B cell (primary cell): ENCODE measurements around the gene SSBP2. TPM values are rescaled to one million over a fixed set of nuclear protein-coding genes. Genes with fewer than 3 reads are reported as not detected.

Experiments used
- ATAC-seq: fragments of 200-7000 bp; cut with Tn5 transposase; one replicate; pipeline ENCODE4 v1.10.0; 2021; ENCODE audit warnings: low read depth, mild to moderate bottlenecking, moderate number of reproducible peaks, moderate library complexity
- CTCF ChIA-PET: fragments of 350-600 bp; sonication (Branson Sonifier 250); formaldehyde crosslinking; loops from one replicate; lab custom pipeline; 2021; ENCODE audit warnings: antibody characterized with exemption, inconsistent platforms; lab: Charles Lee
- POLR2A ChIA-PET: fragments of 350-600 bp; sonication (Branson Sonifier 250); formaldehyde crosslinking; loops from one replicate; lab custom pipeline; 2021; ENCODE audit warnings: antibody characterized with exemption; lab: Charles Lee
- DNase-seq: peaks from one replicate; pipeline ENCODE4 v3.0.0; 2013
- H2AFZ ChIP-seq: 2 replicates; pipeline ENCODE4 v1.6.1; 2012; ENCODE audit warnings: mild to moderate bottlenecking, low read depth, low read length; ENCODE audit not compliant: insufficient read depth, poor library complexity, severe bottlenecking
- H3K27ac ChIP-seq, 2 donors: 1 replicate in 1 of 2; 2 replicates in 1 of 2; pipeline ENCODE4 v1.5.1; 2012 to 2013; ENCODE audit warnings: low read length in 2 of 2, mild to moderate bottlenecking in 2 of 2, moderate library complexity in 1 of 2
- H3K27me3 ChIP-seq, 4 experiments: fragments of 200-600 bp in 1 of 4; sonication (generic) in 1 of 4; replicated peaks in 1 of 4; 1 replicate in 2 of 4; 2 replicates in 2 of 4; pipeline versions ENCODE4 v1.6.1 to v1.7.0; 2013 to 2016; ENCODE audit warnings: low read length in 3 of 4, mild to moderate bottlenecking in 2 of 4, mixed read lengths in 1 of 4, moderate library complexity in 1 of 4; ENCODE audit not compliant: insufficient read depth in 4 of 4, control insufficient read depth in 3 of 4; ENCODE audit errors: control extremely low read depth in 1 of 4
- H3K36me3 ChIP-seq, 2 experiments: replicated peaks in 1 of 2; 1 replicate in 1 of 2; 2 replicates in 1 of 2; pipeline versions ENCODE4 v1.6.1 to v1.7.1; 2013; ENCODE audit warnings: low read length in 1 of 2; ENCODE audit not compliant: insufficient read depth in 2 of 2, control insufficient read depth in 1 of 2; ENCODE audit errors: control extremely low read depth in 1 of 2, extremely low read depth in 1 of 2
- H3K4me1 ChIP-seq, 2 donors: fragments of 200-600 bp in 1 of 2; sonication (generic) in 1 of 2; 1 replicate in 1 of 2; 2 replicates in 1 of 2; pipeline versions ENCODE4 v1.5.1 to v1.6.1; 2013 to 2017; ENCODE audit warnings: low read length in 2 of 2; ENCODE audit not compliant: control insufficient read depth in 2 of 2, insufficient read depth in 2 of 2
- H3K4me2 ChIP-seq: replicated peaks from 2 replicates; pipeline ENCODE3; 2012; ENCODE audit warnings: mild to moderate bottlenecking, low read depth, low read length; ENCODE audit not compliant: poor library complexity, severe bottlenecking
- H3K4me3 ChIP-seq, 5 experiments: fragments of 200-600 bp in 1 of 5; sonication (generic) in 1 of 5; 1 replicate in 3 of 5; 2 replicates in 2 of 5; pipeline versions ENCODE4 v1.5.1 to v1.7.0; 2011 to 2016; ENCODE audit warnings: low read length in 4 of 5, mild to moderate bottlenecking in 4 of 5, low read depth in 2 of 5, control low read depth in 1 of 5, moderate library complexity in 1 of 5; ENCODE audit not compliant: insufficient read depth in 1 of 5; ENCODE audit errors: control extremely low read depth in 1 of 5, extremely low read depth in 1 of 5
- H3K79me2 ChIP-seq: fragments of 200-600 bp; sonication (generic); one replicate; pipeline ENCODE4 v1.6.0; 2016; ENCODE audit warnings: low read length; ENCODE audit not compliant: control insufficient read depth, insufficient read depth
- H3K9ac ChIP-seq: fragments of 200-600 bp; sonication (generic); 2 replicates; pipeline ENCODE4 v1.6.1; 2017; ENCODE audit warnings: mild to moderate bottlenecking, low read length, moderate library complexity
- H3K9me3 ChIP-seq, 3 donors: one replicate each; pipeline versions ENCODE4 v1.6.1 to v1.7.1; 2013; ENCODE audit warnings: low read length in 2 of 3; ENCODE audit not compliant: control insufficient read depth in 2 of 3, insufficient read depth in 1 of 3; ENCODE audit errors: control extremely low read depth in 1 of 3
- H4K20me1 ChIP-seq: 2 replicates; pipeline ENCODE4 v1.6.0; 2012; ENCODE audit warnings: mild to moderate bottlenecking, low read length; ENCODE audit not compliant: insufficient read depth, control insufficient read depth, poor library complexity, severe bottlenecking
- H3K27ac Mint-ChIP-seq: one replicate; pipeline ENCODE4 v1.8.0; 2021; ENCODE audit warnings: mixed read lengths
- H3K27me3 Mint-ChIP-seq: one replicate; pipeline ENCODE4 v1.8.0; 2021; ENCODE audit warnings: mixed read lengths
- H3K4me1 Mint-ChIP-seq: one replicate; pipeline ENCODE4 v1.8.0; 2021; ENCODE audit warnings: mixed read lengths
- H3K4me3 Mint-ChIP-seq: one replicate; pipeline ENCODE4 v1.8.0; 2021; ENCODE audit warnings: mixed read lengths
- H3K9me3 Mint-ChIP-seq: one replicate; pipeline ENCODE4 v1.8.0; 2022; ENCODE audit warnings: mixed read lengths; ENCODE audit not compliant: insufficient read depth
- EZH2 ChIP-seq: IDR thresholded peaks from 2 replicates; pipeline ENCODE4 v1.6.1; 2012; ENCODE audit warnings: borderline replicate concordance, low read depth, mild to moderate bottlenecking, moderate library complexity, low read length; ENCODE audit not compliant: insufficient read depth, poor library complexity, severe bottlenecking
- WGBS: methylation state at CpG from one replicate; pipeline ENCODE4 v1.1.5; 2013; ENCODE audit warnings: missing lambda C conversion rate; ENCODE audit not compliant: insufficient coverage; 5-methylcytosine and 5-hydroxymethylcytosine counted together
- intact Hi-C: fragments of 100-400 bp; cut with micrococcal nuclease; formaldehyde crosslinking; loops from one replicate; pipeline ENCODE4 v1.10.0; 2022
- polyA plus RNA-seq: library from polyadenylated mRNA; depleted of rRNA; stranded (reverse); fragments of >200 nt; gene quantifications from 2 replicates; pipeline ENCODE4 v1.2.3, GENCODE V29; 2012
- total RNA-seq, 2 donors: library from RNA; stranded (reverse); fragments of 120-200 nt in 1 of 2; gene quantifications; 1 replicate in 1 of 2; 2 replicates in 1 of 2; pipeline versions ENCODE4 v1.2.3 to v1.2.4, GENCODE V29; 2013 to 2022
- TF ChIP-seq, protein P1 (sequence below): fragments of 200-600 bp; IDR thresholded peaks from one replicate; pipeline ENCODE4 v1.8.0; 2022; ENCODE audit warnings: antibody characterized with exemption, mild to moderate bottlenecking

SSBP2 gene
- total and polyA plus RNA-seq, 2 donors (not counting 1 experiment from before 2014, with no cell fraction given), result 40.9 to 49.6 TPM

DNA sequence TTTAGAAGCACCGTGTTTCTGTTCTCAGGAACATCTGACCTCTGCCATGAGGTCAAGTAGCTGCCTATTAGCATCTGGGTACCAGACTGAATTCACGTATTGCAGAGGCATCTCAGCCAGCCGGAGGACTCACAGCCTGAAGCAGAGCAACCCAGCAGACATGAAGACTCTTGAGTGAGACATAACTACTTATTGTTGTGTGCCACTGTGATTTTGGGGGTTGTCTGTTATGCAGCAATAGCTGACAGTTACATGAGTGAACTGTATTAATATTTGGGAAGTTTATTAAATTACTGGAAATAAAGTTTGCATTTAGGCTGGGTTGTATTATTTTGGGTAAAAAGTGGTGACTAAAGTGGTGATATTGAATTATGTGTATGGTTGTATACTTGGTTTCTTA is 355.6 kb downstream of the SSBP2 start:
- Mint-ChIP-seq H3K4me3 (no peak overlapping the region), H3K4me1 (peaks cover under 1% of the 10 kb centered on the region), H3K9me3 (peaks cover 2% of the 10 kb centered on the region), H3K27me3 (peaks cover 52% of the 10 kb centered on the region), H3K27ac (no peak overlapping the region)
- no peaks in the 10 kb centered on the region for H4K20me1 ChIP-seq
- TF ChIP-seq, protein P1, sequence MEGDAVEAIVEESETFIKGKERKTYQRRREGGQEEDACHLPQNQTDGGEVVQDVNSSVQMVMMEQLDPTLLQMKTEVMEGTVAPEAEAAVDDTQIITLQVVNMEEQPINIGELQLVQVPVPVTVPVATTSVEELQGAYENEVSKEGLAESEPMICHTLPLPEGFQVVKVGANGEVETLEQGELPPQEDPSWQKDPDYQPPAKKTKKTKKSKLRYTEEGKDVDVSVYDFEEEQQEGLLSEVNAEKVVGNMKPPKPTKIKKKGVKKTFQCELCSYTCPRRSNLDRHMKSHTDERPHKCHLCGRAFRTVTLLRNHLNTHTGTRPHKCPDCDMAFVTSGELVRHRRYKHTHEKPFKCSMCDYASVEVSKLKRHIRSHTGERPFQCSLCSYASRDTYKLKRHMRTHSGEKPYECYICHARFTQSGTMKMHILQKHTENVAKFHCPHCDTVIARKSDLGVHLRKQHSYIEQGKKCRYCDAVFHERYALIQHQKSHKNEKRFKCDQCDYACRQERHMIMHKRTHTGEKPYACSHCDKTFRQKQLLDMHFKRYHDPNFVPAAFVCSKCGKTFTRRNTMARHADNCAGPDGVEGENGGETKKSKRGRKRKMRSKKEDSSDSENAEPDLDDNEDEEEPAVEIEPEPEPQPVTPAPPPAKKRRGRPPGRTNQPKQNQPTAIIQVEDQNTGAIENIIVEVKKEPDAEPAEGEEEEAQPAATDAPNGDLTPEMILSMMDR, result no peak
- no peak for TF ChIP-seq EZH2
- H3K27me3 ChIP-seq, result peaks cover 0 to 47% (median 24%) of the 10 kb centered on the region in 4 experiments
- H3K79me2 ChIP-seq, result no peaks in the 10 kb centered on the region
- ATAC-seq, result no peak
- no peak overlapping the region for H3K4me3 ChIP-seq
- H3K4me2 ChIP-seq, result no peak overlapping the region
- H3K9me3 ChIP-seq, result peaks cover 2 to 15% (median 3%) of the 10 kb centered on the region in 3 donors
- H3K9ac ChIP-seq, result no peak overlapping the region
- POLR2A ChIA-PET, result no interaction called here
- intact Hi-C loops, result no loop called here
- H3K27ac ChIP-seq, result no peak overlapping the region
- CTCF ChIA-PET, result no interaction called here
- 100% methylated on average over 1 of the region's 3 CpGs for WGBS
- H2AFZ ChIP-seq, result no peak overlapping the region
- H3K36me3 ChIP-seq, result no peaks in the 10 kb centered on the region
- peaks cover 6 to 9% of the 10 kb centered on the region in 2 donors for H3K4me1 ChIP-seq
- no peak for DNase-seq

DNA sequence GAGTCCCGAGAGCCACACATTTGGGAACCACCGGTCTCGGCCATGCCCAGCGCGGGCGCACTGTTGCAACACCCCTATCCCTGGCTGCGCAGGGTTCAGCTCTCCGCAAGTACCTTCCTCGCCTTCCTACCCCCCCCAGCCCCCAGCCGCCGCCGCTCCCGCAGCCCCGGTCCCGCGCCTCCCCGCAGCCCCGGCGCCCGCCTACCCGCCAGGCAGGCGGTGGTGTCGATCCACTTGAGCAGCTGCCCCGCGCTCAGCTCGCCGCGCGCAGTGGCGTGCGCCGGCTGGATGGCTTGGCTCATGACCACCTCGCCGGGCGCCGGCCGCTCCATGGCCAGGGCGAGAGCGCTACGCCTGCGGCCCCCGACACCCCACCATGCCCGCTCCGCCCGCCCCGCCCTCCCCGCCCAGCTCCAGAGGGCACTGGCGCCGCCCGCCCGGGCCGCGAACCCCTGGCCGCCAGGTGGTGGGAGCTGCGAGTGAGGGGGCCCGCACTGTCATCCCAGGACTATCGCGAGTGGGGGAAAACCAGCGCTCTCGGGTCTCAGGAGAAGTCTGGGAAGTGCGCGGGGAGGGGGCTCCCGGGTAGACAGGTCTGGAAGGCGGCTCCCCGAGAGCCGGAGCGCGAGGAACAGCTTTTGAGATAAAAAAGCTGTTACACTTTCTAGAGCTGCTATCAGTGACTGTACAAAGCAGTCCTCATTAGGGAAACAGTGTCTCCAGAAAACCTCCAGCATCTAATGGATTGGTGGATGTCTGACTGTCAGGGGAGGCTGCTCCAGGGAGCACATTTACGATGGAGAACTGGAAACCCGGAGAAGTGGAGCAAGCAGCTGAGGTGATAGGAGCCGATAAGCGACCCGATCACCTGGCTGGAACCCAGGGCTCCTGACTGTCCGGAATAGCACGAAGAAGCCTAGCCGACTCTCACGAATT is 356.8 kb downstream of the SSBP2 start, which contains the start of gene ACOT12:
TSS of gene ACOT12 (minus strand) at position 352 of the 936 bp plus-strand sequence. CDS start at position 332, 20 bp downstream.
- no peak for DNase-seq
- WGBS, result 7% methylated on average over 73 of the region's 77 CpGs
- Histone ChIP-seq H3K4me2 (peak within 1 kb of the TSS; percentile 54), H2AFZ (no peak within 1 kb of the TSS), H3K79me2 (no peaks in the 10 kb centered on the region), H3K9me3 (peaks cover 2 to 15% (median 3%) of the 10 kb centered on the region in 3 donors), H4K20me1 (no peaks in the 10 kb centered on the region), H3K27me3 (peaks cover 0 to 47% (median 24%) of the 10 kb centered on the region in 4 experiments), H3K4me1 (peaks cover 6 to 9% of the 10 kb centered on the region in 2 donors), H3K4me3 (no peak within 1 kb of the TSS), H3K36me3 (no peaks in the 10 kb centered on the region), H3K27ac (no peak within 1 kb of the TSS), H3K9ac (no peak within 1 kb of the TSS)
- H3K27me3 Mint-ChIP-seq, result peaks cover 56% of the 10 kb centered on the region
- H3K9me3 Mint-ChIP-seq, result peaks cover 2% of the 10 kb centered on the region
- POLR2A ChIA-PET, result no interaction called here
- CTCF ChIA-PET, result no interaction called here
- H3K27ac Mint-ChIP-seq, result no peak within 1 kb of the TSS
- H3K4me3 Mint-ChIP-seq, result no peak within 1 kb of the TSS
- TF ChIP-seq EZH2, result no peak
- TF ChIP-seq, protein P1, result no peak
- no peaks in the 10 kb centered on the region for H3K4me1 Mint-ChIP-seq
- intact Hi-C loops, result no loop called here
- no peak for ATAC-seq
